Endometrial microvascular endothelial cells (primary cell): Measurements from ENCODE around the gene ZNF226. TPM values are rescaled to one million over a fixed set of nuclear protein-coding genes. Genes with fewer than 3 reads are reported as not detected.
"Not testable (repeated sequence)": the region's sequence is repeated elsewhere in the genome, so short reads cannot be mapped to it uniquely, and the experiment has no call there.

Source experiments
- in situ Hi-C: cut with HindIII; loops from 2 replicates; pipeline ENCODE4 v1.10.0; 2017; ENCODE audit warnings: low sequenced_read_pairs, low pct_unique_long_range_greater_than_20kb; ENCODE audit errors: inconsistent ontology term
- total RNA-seq: library from RNA; depleted of rRNA; stranded (reverse); fragments of >200 nt; gene quantifications from one replicate; pipeline ENCODE4 v1.2.3, GENCODE V29; 2015; ENCODE audit errors: inconsistent ontology term

Gene ZNF226
- 26.7 TPM for total RNA-seq

- in situ Hi-C loops, result no loop called here
These were observed at the start of gene ZNF226 for GRCh38 chr19:44164673-44165512. Gene ZNF226 (plus strand): TSS chr19:44165100. CDS start chr19:44170081, 4,981 bp downstream.

GRCh38 chr19:44121162-44121561, 43.7 kb upstream of the ZNF226 start:
- in situ Hi-C loops, result not testable (repeated sequence)

- in situ Hi-C loops, result no loop called here
These were observed 32.9 kb upstream of the ZNF226 start for GRCh38 chr19:44131955-44132354.

- in situ Hi-C loops, result no loop called here
These were observed 23.5 kb upstream of the ZNF226 start, which contains the start of gene ZNF234 for GRCh38 chr19:44141191-44142058. Gene ZNF234 (plus strand): TSS chr19:44141554. CDS start chr19:44144633, 3,079 bp downstream.

- in situ Hi-C loops, result no loop called here
These were observed 22.9 kb upstream of the ZNF226 start for GRCh38 chr19:44142059-44142433.

- in situ Hi-C loops, result no loop called here
These were observed 15.1 kb upstream of the ZNF226 start for GRCh38 chr19:44149776-44150175.

GRCh38 chr19:44151491-44151890, 13.4 kb upstream of the ZNF226 start:
- in situ Hi-C loops, result no loop called here

GRCh38 chr19:44156475-44156874, 8.4 kb upstream of the ZNF226 start:
- in situ Hi-C loops, result no loop called here

- in situ Hi-C loops, result no loop called here
These were observed 1.1 kb upstream of the ZNF226 start for GRCh38 chr19:44163789-44164188.

GRCh38 chr19:44164327-44164672, 600 bp upstream of the ZNF226 start:
- in situ Hi-C loops, result no loop called here

- in situ Hi-C loops, result not testable (repeated sequence)
These were observed 5.8 kb downstream of the ZNF226 start for GRCh38 chr19:44170660-44171059.

GRCh38 chr19:44176590-44176989, 11.7 kb downstream of the ZNF226 start:
- in situ Hi-C loops, result no loop called here

GRCh38 chr19:44180968-44181367, 16.1 kb downstream of the ZNF226 start:
- in situ Hi-C loops, result no loop called here

- in situ Hi-C loops, result no loop called here
These were observed 17.2 kb downstream of the ZNF226 start for GRCh38 chr19:44182145-44182544.

GRCh38 chr19:44190020-44190419, 25.1 kb downstream of the ZNF226 start:
- in situ Hi-C loops, result no loop called here

GRCh38 chr19:44192127-44192526, 27.2 kb downstream of the ZNF226 start:
- in situ Hi-C loops, result no loop called here

GRCh38 chr19:44196772-44197171, 31.9 kb downstream of the ZNF226 start:
- in situ Hi-C loops, result no loop called here

GRCh38 chr19:44202470-44202869, 37.6 kb downstream of the ZNF226 start:
- in situ Hi-C loops, result no loop called here

- in situ Hi-C loops, result no loop called here
These were observed 38.1 kb downstream of the ZNF226 start for GRCh38 chr19:44202974-44203373.

GRCh38 chr19:44203877-44204276, 39.0 kb downstream of the ZNF226 start:
- in situ Hi-C loops, result not testable (repeated sequence)
